Activated T-helper 1 cell treated with anti-CD3 and anti-CD28 coated beads, Interleukin-2, amount 50 U/mL, for 16 hours (primary cell): Measurements from ENCODE around the gene SIK3.

Source experiments
- DNase-seq, 2 donors: peaks; one replicate each; pipeline ENCODE4 v3.0.0-alpha.2; 2020; ENCODE audit warnings: low read depth in 1 of 2, low spot score in 1 of 2

Gene SIK3

DNA sequence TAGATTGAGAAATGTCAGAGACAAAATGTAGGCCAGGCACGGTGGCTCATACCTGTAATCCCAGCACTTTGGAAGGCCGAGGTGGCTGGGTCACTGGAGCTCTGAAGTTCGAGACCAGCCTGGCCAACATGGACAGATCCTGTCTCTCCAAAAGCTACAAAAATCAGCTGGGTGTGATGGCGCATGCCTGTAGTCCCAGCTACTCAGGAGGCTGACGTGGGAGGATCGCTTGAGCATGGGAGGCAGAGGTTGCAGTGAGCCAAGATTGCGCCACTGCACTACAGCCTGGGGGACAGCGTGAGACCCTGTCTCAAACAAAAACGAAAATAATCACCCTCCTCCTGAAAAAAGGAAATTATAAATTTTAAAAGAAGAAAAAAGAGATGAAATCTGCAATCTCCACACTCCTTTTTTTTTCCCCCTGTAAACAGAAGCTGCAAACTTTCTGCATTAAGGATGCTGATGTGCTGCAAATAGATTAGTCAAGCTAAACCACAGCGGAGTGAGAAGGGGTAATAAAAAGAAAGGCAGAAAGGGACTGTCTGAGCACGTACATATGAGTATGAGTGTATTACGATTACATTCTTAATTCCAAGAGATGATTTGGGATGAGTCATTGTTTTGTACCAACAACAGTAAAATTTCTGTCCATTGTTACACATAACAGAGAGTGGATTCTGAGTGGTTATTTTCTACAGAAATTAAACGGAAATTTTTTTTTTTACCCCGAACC lies 87.3 kb downstream of the SIK3 start:
- DNase-seq = no peak

DNA sequence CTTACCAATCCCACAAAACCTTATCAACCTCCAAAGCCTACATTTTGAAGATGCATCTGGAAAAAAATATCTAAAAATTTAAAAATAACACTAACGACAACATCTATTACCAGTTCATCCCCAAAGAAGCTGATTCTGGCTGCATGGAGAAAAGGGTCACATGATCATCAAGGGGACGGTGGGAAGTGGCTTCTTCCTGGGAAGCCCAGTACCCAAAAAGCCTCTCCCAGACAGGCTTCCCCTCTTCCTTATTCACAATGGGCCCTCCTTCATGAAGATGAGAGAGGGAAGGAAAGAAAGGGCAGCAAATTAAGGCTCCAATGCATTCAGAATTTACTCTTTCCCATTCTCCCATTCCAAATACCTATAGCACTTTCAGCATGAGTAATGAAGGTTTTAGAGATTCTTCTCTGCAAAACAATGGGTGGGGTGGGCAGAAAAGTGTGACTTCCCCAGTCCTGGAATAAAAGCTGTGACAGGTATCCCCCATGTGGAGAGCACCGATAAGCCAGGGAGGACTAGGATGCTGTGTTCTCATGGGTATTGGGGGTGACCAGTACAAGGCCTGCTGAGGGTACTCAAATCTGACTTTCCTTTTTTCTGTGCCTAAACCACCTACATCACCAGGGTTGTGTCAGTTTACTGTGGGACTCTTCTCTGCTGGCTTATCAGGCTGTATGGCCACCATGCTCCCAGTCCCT lies 88.2 kb downstream of the SIK3 start:
- DNase-seq = no peak

GRCh38 chr11:117005758-117006157 lies 92.5 kb downstream of the SIK3 start:
- no peak for DNase-seq

DNA sequence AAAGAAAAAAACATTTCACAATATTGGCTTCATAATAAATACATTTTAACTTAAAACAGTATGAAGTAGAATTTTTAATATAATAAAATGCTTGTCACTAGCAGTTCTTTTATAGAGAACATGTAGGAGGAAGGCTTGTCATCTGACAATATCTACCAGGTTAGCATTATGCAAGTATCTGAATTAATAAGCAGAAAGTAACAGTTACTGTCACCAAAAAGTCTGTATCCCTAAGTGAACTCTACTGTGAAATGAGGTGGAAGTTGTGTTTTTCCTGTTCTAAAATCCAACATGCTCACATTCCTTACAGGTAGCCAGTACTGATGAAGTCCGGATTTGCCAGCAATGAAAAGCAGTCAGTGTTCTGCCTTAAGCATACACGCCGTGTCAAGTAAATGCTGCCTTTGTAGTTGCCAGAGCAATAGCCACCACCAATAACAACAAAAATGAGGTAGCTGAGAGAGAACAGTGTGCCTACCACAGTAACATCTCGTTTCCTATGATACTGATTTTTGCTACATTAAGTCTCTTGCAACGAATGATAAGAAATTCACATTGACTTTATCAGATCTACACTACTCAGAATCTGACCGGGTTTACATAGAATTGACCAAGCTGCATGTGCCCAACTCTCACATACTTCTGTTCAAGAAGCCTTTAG lies 95.5 kb downstream of the SIK3 start:
- no peak for DNase-seq

DNA sequence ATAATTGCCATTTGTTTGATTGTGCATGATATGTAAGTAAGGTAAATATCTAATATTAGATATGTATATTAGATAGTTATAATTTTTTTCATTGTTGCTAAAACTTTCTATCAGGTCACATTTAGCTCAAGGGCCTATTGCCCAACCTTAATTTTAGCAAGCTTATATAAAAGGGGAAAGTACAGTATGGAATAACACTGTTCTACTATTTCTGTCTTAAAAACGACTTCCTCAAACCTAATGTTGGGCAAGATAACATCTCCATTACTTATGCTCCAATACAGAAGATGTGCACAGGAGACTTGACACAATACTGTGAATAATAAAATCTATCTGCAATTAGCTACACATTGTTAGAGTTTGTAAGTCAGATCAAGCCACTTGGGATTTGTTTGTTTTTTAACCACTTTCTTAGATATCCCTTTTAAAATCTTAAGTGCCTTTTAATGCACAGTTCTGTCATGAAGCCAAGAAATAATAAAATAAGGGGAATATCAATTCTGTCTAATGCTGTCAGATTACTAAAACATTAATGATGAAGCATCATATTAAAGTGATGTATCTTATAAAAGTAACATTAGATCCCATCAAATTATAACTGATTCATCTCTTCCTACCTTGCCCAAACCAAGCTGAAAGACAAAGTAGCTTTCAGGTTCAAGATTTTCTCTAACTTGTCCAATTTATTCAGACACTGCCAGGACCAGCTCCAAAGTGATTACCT lies 98.1 kb downstream of the SIK3 start:
- no peak for DNase-seq

DNA sequence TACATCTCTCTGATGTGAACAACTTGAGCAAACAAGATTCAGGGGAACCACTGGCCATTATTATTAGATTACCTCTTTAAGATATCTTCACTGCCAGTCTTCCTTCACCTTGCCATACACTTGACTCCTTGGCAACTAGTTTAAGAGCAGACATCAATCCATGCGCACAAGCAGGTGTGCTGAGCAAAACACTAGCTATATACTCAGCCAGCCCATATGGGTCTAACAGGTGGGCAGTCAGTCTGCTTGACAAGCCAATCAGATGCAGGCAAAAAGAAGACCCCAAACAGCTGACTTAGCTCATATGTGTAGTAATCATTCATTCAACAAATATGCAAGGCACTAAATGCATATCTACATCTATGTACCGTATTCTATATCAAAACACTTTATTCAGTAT lies 101.2 kb downstream of the SIK3 start:
- no peak for DNase-seq

- DNase-seq = no peak
These were observed 104.0 kb downstream of the SIK3 start for GRCh38 chr11:116994195-116994594.

GRCh38 chr11:116993599-116993998 lies 104.6 kb downstream of the SIK3 start:
- DNase-seq = no peak

- DNase-seq = no peak
These were observed 106.7 kb downstream of the SIK3 start for GRCh38 chr11:116991491-116991890.

GRCh38 chr11:116990811-116991210 lies 107.4 kb downstream of the SIK3 start:
- no peak for DNase-seq

DNA sequence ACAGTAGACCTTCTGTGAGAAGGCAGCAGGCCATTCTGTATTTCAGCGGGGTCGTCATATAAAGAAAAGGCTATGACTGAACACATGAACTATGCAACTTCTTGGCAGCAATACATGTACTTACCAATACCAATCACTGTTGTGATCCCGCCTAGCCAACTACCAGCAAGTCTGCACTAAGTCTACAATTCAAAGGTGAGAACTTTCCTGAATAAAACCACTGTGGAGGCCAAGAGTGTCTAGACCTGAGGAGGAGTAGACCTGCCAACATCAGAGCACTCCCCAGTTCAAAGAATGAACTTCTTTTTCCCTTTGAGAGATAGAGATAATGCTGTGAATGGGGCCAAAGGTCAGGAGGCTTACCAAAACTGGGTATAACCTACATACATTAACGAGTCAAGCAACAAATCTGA lies 108.2 kb downstream of the SIK3 start:
- DNase-seq = no peak

- DNase-seq = no peak
These were observed 109.0 kb downstream of the SIK3 start for GRCh38 chr11:116989184-116989583.

GRCh38 chr11:116986521-116987105 lies 111.6 kb downstream of the SIK3 start:
- DNase-seq = no peak

DNA sequence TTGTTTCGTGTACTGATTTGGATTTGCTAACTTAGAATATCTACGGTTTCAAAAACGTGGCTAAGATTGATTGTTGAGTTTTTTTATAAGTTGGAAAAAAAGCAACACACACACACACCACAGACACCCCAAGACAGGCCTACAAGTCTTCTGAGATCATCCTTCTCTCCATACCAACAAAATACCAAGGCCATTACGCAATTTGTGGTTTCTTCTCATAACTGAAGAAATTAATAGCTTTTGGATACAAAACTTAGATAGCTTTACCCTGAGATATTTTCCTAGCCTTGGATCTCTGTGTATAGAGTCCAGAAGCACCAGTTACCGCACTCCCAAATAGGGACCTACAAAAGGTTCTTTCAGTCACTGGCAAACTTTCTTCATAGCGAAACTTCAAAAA lies 113.6 kb downstream of the SIK3 start:
- DNase-seq = no peak

GRCh38 chr11:116984186-116984585 lies 114.0 kb downstream of the SIK3 start:
- DNase-seq = no peak

GRCh38 chr11:116981266-116981885 lies 116.9 kb downstream of the SIK3 start:
- DNase-seq = no peak

- no peak for DNase-seq
These were observed 118.0 kb downstream of the SIK3 start for GRCh38 chr11:116980136-116980793.

DNA sequence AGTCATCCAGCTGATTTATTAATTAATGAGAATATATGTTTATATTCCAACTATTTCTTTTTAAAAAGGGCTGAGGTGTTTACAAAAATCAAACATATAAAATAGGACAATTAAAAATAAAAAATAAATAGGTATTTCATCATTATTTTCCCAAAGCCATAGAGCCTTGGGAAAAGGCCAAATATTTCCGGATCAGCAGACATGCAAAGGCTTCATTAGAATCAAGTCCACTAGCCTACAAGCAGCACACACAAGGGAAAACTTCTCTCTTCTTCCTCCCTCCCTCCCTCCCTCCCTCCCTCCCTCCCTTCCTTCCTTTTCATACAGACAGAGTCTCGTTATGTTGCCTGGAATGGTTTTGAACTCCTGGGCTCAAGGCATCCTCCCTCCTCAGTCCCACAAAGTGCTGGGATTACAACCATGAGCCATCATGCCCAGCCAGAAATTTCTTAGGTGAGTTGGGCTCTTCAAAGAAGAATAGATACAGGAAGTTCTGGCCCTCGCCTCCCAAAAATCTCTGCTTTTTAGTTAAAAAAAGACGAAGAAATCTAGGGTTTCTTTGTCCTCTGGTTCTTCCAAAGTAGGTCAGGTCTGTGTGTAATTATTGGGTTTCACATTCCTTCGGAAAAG lies 121.2 kb downstream of the SIK3 start:
- DNase-seq = no peak

DNA sequence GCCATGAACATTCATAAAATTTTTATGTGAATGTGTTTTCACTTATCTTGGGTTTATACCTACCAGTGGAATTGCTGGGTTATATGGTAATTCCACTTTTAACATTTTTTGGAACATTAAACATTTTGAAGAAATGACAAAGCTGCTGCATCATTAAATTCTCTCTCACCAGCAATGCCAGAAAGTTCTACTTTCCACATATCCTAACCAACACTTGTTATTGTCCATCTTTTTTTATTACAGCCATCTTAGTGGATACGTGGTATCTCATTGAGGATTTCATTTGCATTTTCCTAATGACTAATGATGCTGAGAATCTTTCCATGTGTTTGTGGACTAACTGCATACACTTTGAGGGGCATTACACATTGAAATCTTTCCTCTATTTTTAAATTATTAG lies 122.6 kb downstream of the SIK3 start:
- DNase-seq = no peak

DNA sequence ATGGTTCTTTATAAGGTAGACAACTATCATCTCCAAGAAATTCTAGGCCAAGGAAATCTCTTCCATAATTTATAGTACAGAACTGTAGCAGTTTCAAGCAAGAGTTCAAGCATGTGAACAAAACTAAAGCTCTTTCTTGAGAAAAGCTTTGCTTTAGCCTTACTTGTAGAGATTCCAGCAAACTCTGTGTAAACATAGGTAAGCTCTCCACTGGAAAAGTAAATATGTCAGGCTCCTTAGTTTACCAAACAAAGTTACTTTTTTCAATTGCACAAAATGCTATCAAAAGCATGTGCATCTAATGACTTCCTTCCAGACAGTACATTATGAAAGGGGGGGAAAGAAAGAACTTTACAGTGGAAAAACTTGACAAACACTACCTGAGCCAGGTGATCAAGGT lies 125.0 kb downstream of the SIK3 start:
- no peak for DNase-seq
